HepG2 (cell line): ENCODE results near the gene MORN5. TPM values are rescaled to one million over a fixed set of nuclear protein-coding genes. Genes with fewer than 3 reads are reported as not detected.

Source experiments
- ASH2L ChIP-seq: fragments of 300-600, 200-600 bp; sonication (generic); IDR thresholded peaks from 2 replicates; pipeline ENCODE4 v1.7.0; 2017; ENCODE audit warnings: low read depth, mild to moderate bottlenecking, moderate library complexity, mixed read lengths, low read length; ENCODE audit not compliant: insufficient read length
- BORCS8-MEF2B ChIP-seq: sonication (generic); formaldehyde crosslinking; IDR thresholded peaks from 2 replicates; pipeline ENCODE4 v1.8.0; 2022; ENCODE audit warnings: mild to moderate bottlenecking, missing genetic modification reagents
- FOSL1 ChIP-seq: sonication (generic); formaldehyde crosslinking; IDR thresholded peaks from 2 replicates; pipeline ENCODE4 v1.9.0; 2021; ENCODE audit warnings: missing genetic modification reagents, borderline replicate concordance
- FOSL2 ChIP-seq: sonication (generic); formaldehyde crosslinking; IDR thresholded peaks from 2 replicates; pipeline ENCODE4 v1.4.0; 2020; ENCODE audit warnings: missing genetic modification reagents
- GLMP ChIP-seq: sonication (generic); formaldehyde crosslinking; IDR thresholded peaks from 2 replicates; pipeline ENCODE4 v1.9.0; 2021; ENCODE audit warnings: missing genetic modification reagents, mild to moderate bottlenecking, borderline replicate concordance
- HOXA7 ChIP-seq: sonication (generic); formaldehyde crosslinking; IDR thresholded peaks from 2 replicates; pipeline ENCODE4 v1.8.1; 2022; ENCODE audit warnings: mild to moderate bottlenecking, missing genetic modification reagents, moderate library complexity
- IKZF4 ChIP-seq: sonication (generic); formaldehyde crosslinking; IDR thresholded peaks from 2 replicates; pipeline ENCODE4 v1.5.1; 2020; ENCODE audit warnings: borderline replicate concordance, mild to moderate bottlenecking, low read depth, missing genetic modification reagents; ENCODE audit errors: not compliant biosample characterization
- JUN ChIP-seq: sonication (generic); formaldehyde crosslinking; IDR thresholded peaks from 2 replicates; pipeline ENCODE4 v1.4.0; 2020; ENCODE audit warnings: mild to moderate bottlenecking, missing genetic modification reagents
- LCORL ChIP-seq, 2 experiments: fragments of 450-650 bp in 1 of 2; sonication (generic) in 1 of 2; formaldehyde crosslinking in 1 of 2; IDR thresholded peaks; 2 replicates each; pipeline versions ENCODE4 v1.5.0 to v1.6.1; 2017 to 2020; ENCODE audit warnings: antibody characterized with exemption in 1 of 2, missing genetic modification reagents in 1 of 2
- NONO ChIP-seq, 2 experiments: fragments of 450-650 bp in 1 of 2; sonication (generic) in 1 of 2; formaldehyde crosslinking in 1 of 2; IDR thresholded peaks in 1 of 2; conservative IDR thresholded peaks in 1 of 2; 2 replicates each; pipeline versions ENCODE4 v1.6.1 to v1.8.0; 2017 to 2022; ENCODE audit warnings: mild to moderate bottlenecking in 1 of 2, missing genetic modification reagents in 1 of 2, moderate library complexity in 1 of 2
- NR2F1 ChIP-seq, 2 experiments: fragments of 450-650 bp in 1 of 2; formaldehyde crosslinking in 1 of 2; IDR thresholded peaks; 2 replicates each; pipeline versions ENCODE4 v1.5.0 to v1.6.1; 2016 to 2020; ENCODE audit warnings: mild to moderate bottlenecking in 1 of 2, missing compliant biosample characterization in 1 of 2, missing genetic modification reagents in 1 of 2, moderate library complexity in 1 of 2
- SRY ChIP-seq: sonication (generic); formaldehyde crosslinking; IDR thresholded peaks from 2 replicates; pipeline ENCODE4 v1.8.0; 2022; ENCODE audit warnings: mild to moderate bottlenecking, missing genetic modification reagents
- TCF7L2 ChIP-seq: IDR thresholded peaks from 2 replicates; pipeline ENCODE4 v1.6.1; 2011; ENCODE audit warnings: mild to moderate bottlenecking, low read depth, low read length, moderate library complexity
- U2AF2 ChIP-seq: fragments of 200-400 bp; formaldehyde crosslinking; IDR thresholded peaks from 2 replicates; pipeline ENCODE4 v1.6.1; 2017; ENCODE audit warnings: low read depth, mild to moderate bottlenecking, low read length
- ZNF12 ChIP-seq: sonication (generic); formaldehyde crosslinking; IDR thresholded peaks from 2 replicates; pipeline ENCODE4 v1.5.0; 2020; ENCODE audit warnings: missing genetic modification reagents
- ZNF136 ChIP-seq: sonication (generic); formaldehyde crosslinking; IDR thresholded peaks from 2 replicates; pipeline ENCODE4 v1.8.1; 2022; ENCODE audit warnings: low read depth, mild to moderate bottlenecking, moderate library complexity, missing genetic modification reagents
- ZNF160 ChIP-seq: sonication (generic); formaldehyde crosslinking; IDR thresholded peaks from 2 replicates; pipeline ENCODE4 v1.8.0; 2022; ENCODE audit warnings: mild to moderate bottlenecking, inconsistent platforms, missing genetic modification reagents
- ZNF280B ChIP-seq: sonication (generic); formaldehyde crosslinking; IDR thresholded peaks from 2 replicates; pipeline ENCODE4 v1.5.0; 2020; ENCODE audit warnings: missing genetic modification reagents, mild to moderate bottlenecking, borderline replicate concordance
- ZNF333 ChIP-seq: sonication (generic); formaldehyde crosslinking; IDR thresholded peaks from 2 replicates; pipeline ENCODE4 v1.4.0; 2020; ENCODE audit warnings: mild to moderate bottlenecking, missing genetic modification reagents, borderline replicate concordance
- ZNF367 ChIP-seq: sonication (generic); formaldehyde crosslinking; IDR thresholded peaks from 2 replicates; pipeline ENCODE4 v1.4.0; 2020; ENCODE audit warnings: missing genetic modification reagents, borderline replicate concordance
- ZNF703 ChIP-seq: sonication (generic); formaldehyde crosslinking; IDR thresholded peaks from 2 replicates; pipeline ENCODE4 v1.5.1; 2020; ENCODE audit warnings: missing genetic modification reagents, mild to moderate bottlenecking, moderate library complexity, borderline replicate concordance
- ZSCAN31 ChIP-seq: sonication (generic); formaldehyde crosslinking; IDR thresholded peaks from 2 replicates; pipeline ENCODE4 v1.5.0; 2020; ENCODE audit warnings: low read depth, mild to moderate bottlenecking, missing genetic modification reagents
- polyA plus RNA-seq, 8 experiments: library from polyadenylated mRNA; depleted of rRNA in 3 of 8; stranded (reverse) in 7 of 8; unstranded in 1 of 8; fragments of >200 nt; fragmentation: Illumina TruSeq in 4 of 8; extraction: Trizol in 4 of 8; gene quantifications; 2 replicates each; pipeline versions ENCODE4 v1.2.1 to v1.2.3, GENCODE V29; 2011 to 2016; ENCODE audit warnings: low read depth in 4 of 8, missing spikeins in 1 of 8, mixed read lengths in 1 of 8; ENCODE audit not compliant: insufficient read depth in 1 of 8
- total RNA-seq, 5 experiments: library from RNA; depleted of rRNA; stranded (reverse); fragments of >200 nt; fragmentation: Illumina TruSeq; extraction: Trizol; gene quantifications; 2 replicates each; pipeline ENCODE4 v1.2.3, GENCODE V29; 2016; ENCODE audit warnings: low read depth in 1 of 5

Gene MORN5
- total and polyA plus RNA-seq, 2 of the 13 experiments (the other 11 are each of a cell fraction or from before 2014, with no cell fraction given) = not detected

DNA sequence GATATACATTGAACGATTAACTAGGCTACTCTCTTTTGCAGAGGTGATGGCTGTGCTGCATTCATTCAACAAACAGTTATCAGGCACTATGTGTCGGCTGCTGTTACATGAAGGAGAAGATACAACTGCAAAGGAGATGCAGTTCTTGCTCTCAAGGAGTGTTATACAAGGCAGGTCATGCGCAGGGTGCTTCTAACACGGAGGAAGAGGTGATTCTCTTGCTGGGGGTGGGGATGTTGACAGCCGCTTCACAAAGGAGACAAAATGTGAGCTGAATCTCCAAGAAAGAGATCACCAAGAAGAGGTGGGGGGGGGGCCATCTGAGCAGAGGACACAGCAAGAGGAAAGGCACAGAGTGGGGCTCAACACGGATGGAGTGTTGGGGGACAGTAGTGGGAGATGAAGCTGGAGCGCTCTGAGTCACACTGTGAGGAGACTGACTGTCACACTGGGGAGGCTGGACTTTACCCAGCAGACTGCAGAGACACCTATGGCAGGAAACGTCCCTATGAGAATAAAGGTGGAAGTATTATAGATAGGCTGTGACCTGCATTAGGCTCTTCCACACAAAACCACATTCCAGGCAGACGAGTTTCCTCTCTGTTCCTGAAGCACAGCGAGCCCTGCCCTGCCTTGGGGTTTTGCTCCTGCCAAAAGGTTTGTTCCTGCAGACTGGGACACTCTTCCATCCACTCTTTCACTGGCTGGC, 21.0 kb upstream of the MORN5 start (continued):
- TF ChIP-seq ZNF703 (CRISPR knock-in tag) (no peak), ASH2L (no peak), SRY (no peak), ZNF160 (CRISPR knock-in tag) (no peak), TCF7L2 (no peak), GLMP (CRISPR knock-in tag) (no peak), IKZF4 (no peak), LCORL (IDR thresholded peaks at IDR 0.05) (no peak), LCORL (CRISPR knock-in tag; IDR thresholded peaks at IDR 0.05) (peak; percentile 62; the same call in 1 of the 2 replicates), ZNF12 (no peak), ZNF136 (CRISPR knock-in tag) (no peak), NR2F1 (CRISPR knock-in tag; IDR thresholded peaks at IDR 0.05) (no peak), HOXA7 (CRISPR knock-in tag) (no peak), NONO (IDR thresholded peaks at IDR 0.05) (no peak), NONO (CRISPR knock-in tag; conservative IDR thresholded peaks at IDR 0.05) (no peak), FOSL1 (CRISPR knock-in tag) (no peak), FOSL2 (CRISPR knock-in tag) (peak; percentile 62), ZNF333 (CRISPR knock-in tag) (no peak), ZNF280B (CRISPR knock-in tag) (no peak), BORCS8-MEF2B (no peak), ZNF367 (no peak), ZSCAN31 (CRISPR knock-in tag) (no peak), JUN (CRISPR knock-in tag) (0 out of 2 replicates have a peak, but pooled peaks have one; percentile 25), U2AF2 (no peak)
